ENCODE measurements around the gene DUOXA2.
"Not testable (repeated sequence)": the region's sequence is repeated elsewhere in the genome, so short reads cannot be mapped to it uniquely, and the experiment has no call there.

Gene DUOXA2

GRCh38 chr15:45117308-45118130, 3.4 kb downstream of the DUOXA2 start:
- no peak for DNase-seq (ENCODE audit: low spot score)

DNA sequence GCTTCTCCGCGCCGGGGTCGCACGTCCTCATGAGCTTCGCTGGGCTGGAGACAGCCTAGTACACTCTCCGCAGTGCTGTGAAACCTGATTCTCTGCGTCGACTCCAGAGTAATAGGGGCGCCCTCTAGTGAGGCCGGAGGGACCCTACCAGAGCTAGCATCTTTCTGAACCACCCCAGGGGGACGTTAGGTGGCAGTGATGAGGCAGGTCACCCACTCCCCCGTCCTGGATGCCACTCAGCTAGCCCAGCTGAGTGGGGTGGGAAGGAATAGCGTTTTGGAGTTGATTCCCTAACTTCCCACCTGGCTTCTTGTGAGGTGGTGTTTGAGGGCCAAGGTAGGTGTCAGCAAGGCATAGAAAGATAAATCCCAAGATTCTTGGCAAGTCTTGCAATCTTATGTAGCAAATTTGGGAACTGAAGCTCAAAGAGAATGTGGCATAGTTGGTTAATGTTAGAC, 4.0 kb downstream of the DUOXA2 start:
- DNase-seq (ENCODE audit: low spot score): peak; percentile 90

GRCh38 chr15:45118996-45119395, 4.9 kb downstream of the DUOXA2 start:
- DNase-seq (ENCODE audit: low spot score): no peak

DNA sequence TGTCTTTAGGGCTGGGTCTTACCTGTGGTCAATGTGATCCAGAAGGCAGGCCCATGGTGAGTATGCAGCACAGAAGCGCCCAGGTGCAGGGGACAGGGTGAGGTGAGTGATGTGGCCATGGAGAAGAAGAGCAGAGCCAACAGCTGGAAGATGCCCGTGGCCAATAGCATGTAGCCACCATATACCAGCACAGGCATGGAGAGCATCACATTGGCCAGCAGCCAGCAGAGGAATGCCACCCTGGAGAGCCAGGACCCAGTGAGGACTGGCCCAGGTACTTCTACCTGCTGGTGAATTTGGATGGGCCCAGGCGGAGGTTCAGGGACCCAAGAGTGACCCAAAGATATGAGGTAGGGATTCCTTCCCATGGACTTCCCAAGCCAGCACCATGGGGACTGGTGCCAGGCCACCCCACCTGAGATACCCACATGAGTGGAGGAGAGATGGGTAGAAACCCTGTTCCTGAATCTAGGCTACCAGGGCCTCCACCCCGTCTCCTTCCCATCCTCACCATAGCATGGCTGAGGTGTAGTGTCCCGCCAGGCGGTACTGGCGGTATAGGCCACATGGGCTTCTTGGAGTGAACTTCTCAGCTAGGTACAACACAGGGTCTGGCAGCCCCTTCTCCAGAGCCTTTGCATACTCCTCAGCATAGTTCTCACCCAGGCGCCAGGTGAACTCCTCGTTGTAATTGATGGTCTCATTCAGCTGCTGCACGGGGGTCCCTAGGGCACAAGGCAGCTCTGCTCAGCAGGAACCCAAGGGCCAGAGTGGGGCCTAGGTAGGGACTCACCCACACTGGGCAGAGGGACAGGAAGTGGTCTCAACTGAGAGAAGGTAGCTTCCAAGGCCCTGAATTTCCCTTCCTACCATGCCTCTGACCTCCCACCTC, 6.2 kb downstream of the DUOXA2 start:
- no peak for DNase-seq (ENCODE audit: low spot score)

DNA sequence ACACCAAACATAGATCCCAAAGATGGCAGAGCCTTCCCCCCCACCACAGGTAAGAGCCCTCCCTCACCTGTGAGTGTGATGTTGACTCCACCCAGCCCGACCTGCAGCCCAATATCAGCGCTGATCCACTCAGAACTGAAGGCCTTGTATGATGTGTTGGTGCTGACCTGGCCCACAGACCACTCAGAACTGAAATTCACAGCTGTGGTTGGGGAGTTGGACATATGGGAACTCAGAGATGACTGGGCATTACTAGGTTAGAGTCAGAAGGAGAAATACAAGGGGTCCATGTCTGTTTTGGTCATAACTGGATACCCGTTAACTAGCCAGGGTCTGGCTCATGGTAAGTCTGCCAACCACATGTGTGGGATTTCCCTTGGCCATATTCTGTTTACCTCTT, 6.9 kb downstream of the DUOXA2 start:
- DNase-seq (ENCODE audit: low spot score): no peak

DNA sequence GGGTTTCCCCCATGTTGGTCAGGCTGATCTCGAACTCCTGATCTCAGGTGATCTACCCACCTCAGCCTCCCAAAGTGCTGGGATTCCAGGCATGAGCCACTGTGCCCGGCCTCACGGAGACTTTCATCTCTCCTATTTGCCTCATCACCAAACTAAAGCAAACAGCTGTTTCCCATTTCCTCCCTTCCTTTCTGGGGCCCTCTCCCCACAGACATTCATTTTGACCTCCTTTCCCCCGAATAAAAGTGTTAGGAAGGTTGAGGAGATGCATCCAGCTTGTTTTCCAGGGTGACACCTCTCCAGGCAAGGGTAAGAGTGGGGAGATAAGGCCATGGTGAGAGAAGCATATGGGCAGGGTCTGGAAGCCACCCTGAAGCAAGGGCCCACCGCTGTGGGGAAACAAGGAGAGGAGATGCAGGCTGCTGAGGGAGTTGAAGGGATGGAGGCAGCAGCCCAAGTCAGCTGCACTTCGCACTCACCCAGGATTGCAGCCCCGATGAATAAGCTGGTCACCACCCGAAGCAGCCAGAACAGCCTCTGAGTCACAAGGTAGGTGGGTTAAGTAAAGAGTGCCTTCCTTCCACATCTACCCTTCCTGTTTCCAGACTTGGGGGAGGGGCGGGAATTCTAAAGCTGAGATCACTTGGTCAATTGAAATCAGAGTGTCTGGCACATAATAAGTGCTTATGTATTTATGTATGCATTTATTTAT, 7.7 kb downstream of the DUOXA2 start:
- DNase-seq (ENCODE audit: low spot score): no peak

DNA sequence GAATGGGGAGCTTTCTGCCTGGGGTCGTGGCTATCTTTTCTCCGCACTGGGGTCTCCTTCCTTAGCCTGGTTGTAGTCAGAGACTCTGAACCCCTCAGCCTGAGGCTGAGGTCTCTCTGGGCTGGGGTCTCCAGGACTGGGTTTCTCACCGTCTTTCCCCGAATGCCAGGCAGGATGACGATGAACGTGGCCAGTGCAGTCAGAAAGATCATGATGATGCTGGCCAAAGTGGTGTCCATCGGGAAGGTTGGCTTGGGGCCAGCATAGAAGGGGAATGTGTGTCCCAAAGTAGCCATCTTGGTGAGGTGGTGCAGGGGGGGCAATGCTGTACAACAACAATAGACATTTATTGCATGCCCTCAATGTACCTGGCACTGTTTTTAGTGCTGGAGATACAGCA, 8.6 kb downstream of the DUOXA2 start:
- DNase-seq (ENCODE audit: low spot score): no peak

GRCh38 chr15:45123397-45123796, 9.3 kb downstream of the DUOXA2 start:
- DNase-seq (ENCODE audit: low spot score): no peak

DNA sequence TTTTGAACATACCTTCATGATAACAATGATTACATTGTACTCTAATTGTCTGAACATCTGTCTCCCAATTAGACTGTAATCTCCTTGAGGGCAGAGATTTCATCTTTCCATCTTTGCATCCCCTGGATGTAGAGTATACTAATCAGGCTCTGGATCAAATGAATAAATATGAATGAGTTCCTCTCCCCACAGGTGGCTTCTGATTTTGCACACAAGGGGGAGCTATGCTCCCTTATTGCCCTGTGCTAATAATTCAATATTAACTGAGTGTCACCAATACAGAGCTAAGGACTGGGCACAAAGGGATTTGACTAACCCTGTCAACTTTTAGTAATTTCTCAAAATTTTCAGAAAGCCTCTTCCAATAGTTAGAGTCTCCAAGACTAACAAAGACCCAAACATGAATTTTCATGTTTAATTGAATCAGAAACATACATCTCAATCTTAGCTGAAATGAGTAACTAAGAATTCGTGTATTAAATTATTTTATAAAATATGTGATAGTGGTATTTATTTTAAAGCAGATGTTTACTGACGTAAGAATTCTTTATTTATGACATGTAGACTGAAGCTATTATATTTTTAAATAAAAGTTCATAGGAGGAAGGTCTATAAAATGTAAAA, 12.5 kb downstream of the DUOXA2 start:
- DNase-seq (ENCODE audit: low spot score): no peak

- no peak for DNase-seq (ENCODE audit: low spot score)
Observed at GRCh38 chr15:45128971-45129639, 15.0 kb downstream of the DUOXA2 start.

DNA sequence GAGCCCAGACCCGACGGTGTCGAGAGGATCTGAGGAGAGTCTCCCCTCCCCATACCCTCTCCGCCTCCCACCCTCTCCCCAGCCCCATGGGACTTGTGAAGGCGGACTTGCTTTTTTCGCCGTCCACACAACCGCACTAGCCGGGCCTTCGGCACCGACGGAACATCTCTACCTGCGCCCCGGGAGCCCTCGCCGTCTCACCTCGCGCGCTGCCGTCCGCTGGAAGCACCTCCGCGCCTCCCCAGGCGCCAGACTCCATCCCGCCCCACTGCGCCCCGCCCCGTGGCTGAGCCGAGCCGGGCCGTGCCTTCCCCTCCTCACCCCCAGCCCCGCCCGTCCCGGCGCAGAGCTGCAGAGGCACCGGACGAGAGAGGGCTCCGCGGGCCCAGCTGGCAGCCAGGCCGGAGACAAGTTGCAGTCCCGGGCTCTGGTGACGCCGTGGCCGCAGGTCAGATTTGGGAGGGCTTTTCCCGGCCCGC, 15.6 kb downstream of the DUOXA2 start, which contains the start of the genes DUOX1 and DUOXA1:
TSS of gene DUOX1 (plus strand) at position 344 of the 479 bp plus-strand sequence. CDS start 1,973 bp downstream, outside the sequence.
TSS of gene DUOXA1 (minus strand) at position 229 of the 479 bp plus-strand sequence. CDS start 6,865 bp downstream, outside the sequence.
- DNase-seq (ENCODE audit: low spot score): no peak

- no peak for DNase-seq (ENCODE audit: low spot score)
Observed at GRCh38 chr15:45130291-45131000, 16.3 kb downstream of the DUOXA2 start.

DNA sequence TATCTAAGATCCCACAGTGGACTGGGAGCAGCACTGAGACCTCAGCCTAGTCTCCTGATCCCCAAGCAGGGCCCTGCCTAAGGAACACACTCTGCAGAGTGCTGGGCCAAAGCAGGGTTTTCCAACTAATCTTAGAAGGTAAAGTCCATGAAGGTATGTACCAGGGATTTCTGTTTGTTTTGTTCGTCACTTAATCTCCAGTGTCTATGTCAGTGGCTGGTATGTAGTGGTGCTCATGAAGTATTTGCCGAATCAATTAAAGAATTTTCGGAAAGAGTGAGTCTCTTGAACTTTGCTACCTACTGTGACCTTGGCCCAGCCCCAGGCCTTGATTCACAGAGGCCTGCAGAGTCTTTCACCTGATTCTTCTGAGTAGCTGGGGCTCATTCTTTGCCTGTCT, 17.4 kb downstream of the DUOXA2 start:
- no peak for DNase-seq (ENCODE audit: low spot score)

DNA sequence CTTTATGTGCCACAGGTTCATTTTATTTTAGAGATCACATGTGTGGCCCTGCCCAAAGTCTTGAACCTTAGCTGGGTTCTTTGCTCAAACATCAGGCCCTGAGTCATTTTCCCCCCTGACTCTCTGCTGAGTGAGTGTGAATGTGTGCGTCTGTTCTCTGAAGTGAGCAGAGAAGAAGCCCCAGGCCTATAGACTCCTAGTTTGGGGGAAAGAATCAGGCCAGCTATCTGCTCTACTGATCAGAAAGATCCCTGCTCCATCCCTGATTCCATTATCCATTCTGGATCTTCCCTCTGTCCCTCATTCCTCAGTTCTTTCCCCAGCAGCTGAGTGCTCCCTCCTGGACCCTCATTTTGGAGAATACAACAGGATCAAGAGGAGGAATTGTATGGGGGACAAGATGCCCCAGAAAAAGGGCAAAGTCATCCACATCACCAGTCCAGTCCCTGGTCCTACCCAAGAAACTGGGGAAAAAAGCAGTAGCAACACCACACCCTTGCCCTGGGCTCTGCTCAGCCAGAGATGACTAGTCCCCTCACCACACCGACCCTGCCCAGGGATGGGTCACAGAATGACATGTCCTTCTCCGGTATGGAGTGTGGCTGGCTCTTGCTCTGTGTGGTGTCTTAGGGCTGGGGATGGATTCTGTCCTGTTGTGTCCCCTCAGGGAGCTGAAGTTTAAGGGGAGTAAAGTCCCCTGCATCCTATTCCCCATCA, 18.9 kb downstream of the DUOXA2 start:
- no peak for DNase-seq (ENCODE audit: low spot score)

GRCh38 chr15:45133561-45133920, 19.4 kb downstream of the DUOXA2 start:
- no peak for DNase-seq (ENCODE audit: low spot score)

GRCh38 chr15:45134046-45134445, 19.9 kb downstream of the DUOXA2 start:
- no peak for DNase-seq (ENCODE audit: low spot score)

- no peak for DNase-seq (ENCODE audit: low spot score)
Observed at GRCh38 chr15:45134682-45135604, 20.8 kb downstream of the DUOXA2 start.

DNA sequence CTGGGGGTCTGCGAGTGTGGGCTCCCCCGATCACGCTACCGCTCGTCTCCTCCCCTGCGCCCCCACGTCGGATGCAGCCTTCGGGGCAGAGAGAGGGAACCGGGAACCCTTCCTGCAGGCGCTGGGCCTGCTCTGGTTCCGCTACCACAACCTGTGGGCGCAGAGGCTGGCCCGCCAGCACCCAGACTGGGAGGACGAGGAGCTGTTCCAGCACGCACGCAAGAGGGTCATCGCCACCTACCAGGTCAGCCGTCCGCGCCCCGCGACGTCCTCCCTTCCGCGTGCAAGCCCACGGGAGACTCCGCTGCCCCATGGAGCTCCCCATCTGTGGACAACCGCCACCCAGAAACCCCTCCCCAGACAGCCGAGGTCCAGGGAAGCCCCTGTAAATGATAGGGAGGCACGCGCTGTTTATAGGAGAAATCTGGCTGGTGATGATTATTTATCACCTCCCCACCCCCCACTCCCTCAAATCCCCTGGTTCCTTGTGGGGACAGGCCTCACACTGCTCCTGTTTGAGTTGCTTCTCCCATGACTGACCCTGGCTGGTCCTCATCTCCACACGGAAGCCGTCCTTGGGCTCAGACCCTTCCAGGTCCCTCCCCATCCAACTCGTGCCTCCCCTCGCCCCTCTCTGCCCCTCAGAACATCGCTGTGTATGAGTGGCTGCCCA, 21.7 kb downstream of the DUOXA2 start:
- not testable (repeated sequence) for DNase-seq (ENCODE audit: low spot score)

Data from putamen (tissue), 1 donor.